Vagina (tissue), 2 donors: Measurements from ENCODE around the gene FAF1.

Source experiments
- CTCF ChIP-seq, 3 experiments: fragments of 450-650 bp in 2 of 3; fragments of 200-600 bp in 1 of 3; sonication (generic) in 1 of 3; IDR thresholded peaks; one replicate each; pipeline ENCODE4 v1.5.1; 2017 to 2019; ENCODE audit warnings: antibody characterized with exemption in 3 of 3, mild to moderate bottlenecking in 2 of 3, moderate library complexity in 2 of 3
- POLR2A ChIP-seq, 2 donors: fragments of 450-650 bp; IDR thresholded peaks; one replicate each; pipeline ENCODE4 v1.6.1; 2017; ENCODE audit warnings: antibody characterized with exemption in 2 of 2, mild to moderate bottlenecking in 2 of 2, moderate library complexity in 2 of 2

GRCh38 chr1:50604580-50604979 is 355.5 kb downstream of the FAF1 start:
- TF ChIP-seq CTCF (IDR thresholded peaks at IDR 0.05), result no peak
- no peak for TF ChIP-seq POLR2A (IDR thresholded peaks at IDR 0.05)
